Ovary (tissue), 3 donors: ENCODE data around the gene ATP6V0A4.

Source experiments
- CTCF ChIP-seq, 3 donors: fragments of 450-650 bp in 2 of 3; fragments of 200-600 bp in 1 of 3; IDR thresholded peaks; one replicate each; pipeline versions ENCODE4 v1.5.1 to v1.8.0; 2016 to 2022; ENCODE audit warnings: antibody characterized with exemption in 3 of 3, mild to moderate bottlenecking in 1 of 3
- POLR2A ChIP-seq: fragments of 450-650 bp; IDR thresholded peaks from one replicate; pipeline ENCODE4 v1.6.1; 2017; ENCODE audit warnings: antibody characterized with exemption, mild to moderate bottlenecking, moderate library complexity
- donor health status: DM: no; HTN: no; CAD: no.

- TF ChIP-seq CTCF (IDR thresholded peaks at IDR 0.05) (no peak), POLR2A (no peak)
Measured at GRCh38 chr7:138819625-138820024, 21.6 kb upstream of the ATP6V0A4 start.
